ENCODE data around the gene IPO4. TPM values are rescaled to one million over a fixed set of nuclear protein-coding genes. Genes with fewer than 3 reads are reported as not detected.

The IPO4 gene
- polyA plus RNA-seq, 1 donor (not counting 4 experiments of a cell fraction or from before 2014, with no cell fraction given), result 18.6 TPM

GRCh38 chr14:24232121-24232644 is 43.6 kb upstream of the IPO4 start, which contains the start of gene NEDD8:
Gene NEDD8, minus strand, starts transcription at chr14:24232367. Its CDS starts 100 bp downstream, at chr14:24232267.
- Histone ChIP-seq H3K36me3 (ENCODE audit: control insufficient read depth in 2 of 2, extremely low read depth in 1 of 2, insufficient read depth in 2 of 2, low read length in 2 of 2) (peaks cover 12 to 26% of the 10 kb centered on the region in 2 experiments), H3K4me2 (ENCODE audit: control insufficient read depth, extremely low read depth, insufficient read depth, low read depth, low read length) (peak within 1 kb of the TSS; percentile 98), H3K4me3 (ENCODE audit: control insufficient read depth in 2 of 3, extremely low read depth in 1 of 3, insufficient read depth in 2 of 3, low read depth in 1 of 3, low read length in 3 of 3) (peak within 1 kb of the TSS; percentile 70 to 83 (median 82)), H4K20me1 (ENCODE audit: control insufficient read depth, extremely low read depth, insufficient read depth, low read length) (no peaks in the 10 kb centered on the region), H2AFZ (ENCODE audit: control insufficient read depth, low read length) (peak within 1 kb of the TSS; percentile 96), H3K4me1 (ENCODE audit: control insufficient read depth, extremely low read depth, insufficient read depth, low read length) (peaks cover 29% of the 10 kb centered on the region), H3K27me3 (ENCODE audit: control insufficient read depth, extremely low read depth, insufficient read depth, low read length) (no peaks in the 10 kb centered on the region), H3K27ac (ENCODE audit: control insufficient read depth, insufficient read depth, low read length) (peak within 1 kb of the TSS; percentile 97), H3K79me2 (ENCODE audit: control insufficient read depth, insufficient read depth, low read length) (peaks cover 69% of the 10 kb centered on the region), H3K9ac (ENCODE audit: control insufficient read depth, extremely low read depth, insufficient read depth, low read length) (peak within 1 kb of the TSS; percentile 94), H3K9me3 (ENCODE audit: control insufficient read depth, low read depth, low read length) (no peaks in the 10 kb centered on the region), H3K9me1 (ENCODE audit: control insufficient read depth, extremely low read depth, insufficient read depth, low read length) (no peaks in the 10 kb centered on the region)
- TF ChIP-seq CTCF (optimal IDR thresholded peaks at IDR 0.05 in 1 of 3, IDR thresholded peaks at IDR 0.05 in 1 of 3, conservative IDR thresholded peaks at IDR 0.05 in 1 of 3; ENCODE audit: extremely low read depth in 1 of 3, insufficient read depth in 2 of 3, low read length in 3 of 3) (no peak), EZH2 (IDR thresholded peaks at IDR 0.05; ENCODE audit: low read length) (no peak)
- dilution Hi-C loops (cut with MboI; ENCODE audit: extremely low pct_ligation_motif_present, low sequenced_read_pairs), result no loop called here
- peak; percentile 61 for FAIRE-seq
- DNase-seq (ENCODE audit: low read depth, low spot score), result no peak

GRCh38 chr14:24231263-24232120 is 42.9 kb upstream of the IPO4 start:
- H3K4me1 ChIP-seq (ENCODE audit: control insufficient read depth, extremely low read depth, insufficient read depth, low read length), result peaks cover 29% of the 10 kb centered on the region
- peak overlapping the region; percentile 64 for H2AFZ ChIP-seq (ENCODE audit: control insufficient read depth, low read length)
- H3K36me3 ChIP-seq (ENCODE audit: control insufficient read depth in 2 of 2, extremely low read depth in 1 of 2, insufficient read depth in 2 of 2, low read length in 2 of 2), result peaks cover 9 to 19% of the 10 kb centered on the region in 2 experiments
- peak overlapping the region; percentile 97 for H3K27ac ChIP-seq (ENCODE audit: control insufficient read depth, insufficient read depth, low read length)
- no peaks in the 10 kb centered on the region for H3K9me1 ChIP-seq (ENCODE audit: control insufficient read depth, extremely low read depth, insufficient read depth, low read length)
- no peak for TF ChIP-seq CTCF (optimal IDR thresholded peaks at IDR 0.05 in 1 of 3, IDR thresholded peaks at IDR 0.05 in 1 of 3, conservative IDR thresholded peaks at IDR 0.05 in 1 of 3; ENCODE audit: extremely low read depth in 1 of 3, insufficient read depth in 2 of 3, low read length in 3 of 3)
- no peak for TF ChIP-seq EZH2 (IDR thresholded peaks at IDR 0.05; ENCODE audit: low read length)
- H3K79me2 ChIP-seq (ENCODE audit: control insufficient read depth, insufficient read depth, low read length), result peaks cover 76% of the 10 kb centered on the region
- H3K9me3 ChIP-seq (ENCODE audit: control insufficient read depth, low read depth, low read length), result no peaks in the 10 kb centered on the region
- H3K4me2 ChIP-seq (ENCODE audit: control insufficient read depth, extremely low read depth, insufficient read depth, low read depth, low read length), result peak overlapping the region; percentile 98
- H3K27me3 ChIP-seq (ENCODE audit: control insufficient read depth, extremely low read depth, insufficient read depth, low read length), result no peaks in the 10 kb centered on the region
- FAIRE-seq (no peak), DNase-seq (ENCODE audit: low read depth, low spot score) (no peak)
- dilution Hi-C loops (cut with MboI; ENCODE audit: extremely low pct_ligation_motif_present, low sequenced_read_pairs), result no loop called here
- H3K9ac ChIP-seq (ENCODE audit: control insufficient read depth, extremely low read depth, insufficient read depth, low read length), result peak overlapping the region; percentile 94
- H4K20me1 ChIP-seq (ENCODE audit: control insufficient read depth, extremely low read depth, insufficient read depth, low read length), result no peaks in the 10 kb centered on the region
- H3K4me3 ChIP-seq (ENCODE audit: control insufficient read depth in 2 of 3, extremely low read depth in 1 of 3, insufficient read depth in 2 of 3, low read depth in 1 of 3, low read length in 3 of 3), result peak overlapping the region; percentile 70 to 83 (median 82)

Data from keratinocyte (primary cell).